SJCRH30 (cell line): Measurements from ENCODE around the gene RPS15. TPM values are rescaled to one million over a fixed set of nuclear protein-coding genes. Genes with fewer than 3 reads are reported as not detected.

Experiments
- DNase-seq, 2 experiments: peaks; one replicate each; pipeline ENCODE4 v3.0.0-alpha.2; 2015 to 2020
- H3K27ac ChIP-seq: fragments of 250-450 bp; sonication (Bioruptor Pico); 2 replicates; pipeline ENCODE4 v1.5.1; 2020; ENCODE audit warnings: mild to moderate bottlenecking, moderate library complexity
- H3K27me3 ChIP-seq: fragments of 250-450 bp; sonication (Bioruptor Pico); 2 replicates; pipeline ENCODE4 v1.5.1; 2020; ENCODE audit warnings: mild to moderate bottlenecking, moderate library complexity
- H3K36me3 ChIP-seq: fragments of 250-450 bp; sonication (Bioruptor Pico); 2 replicates; pipeline ENCODE4 v1.5.1; 2020; ENCODE audit warnings: mild to moderate bottlenecking, moderate library complexity
- H3K4me1 ChIP-seq: fragments of 250-450 bp; sonication (Bioruptor Pico); 2 replicates; pipeline ENCODE4 v1.5.1; 2020; ENCODE audit warnings: mild to moderate bottlenecking, moderate library complexity
- H3K4me3 ChIP-seq: fragments of 250-450 bp; sonication (Bioruptor Pico); 2 replicates; pipeline ENCODE4 v1.5.1; 2020; ENCODE audit warnings: mild to moderate bottlenecking, moderate library complexity
- H3K9me3 ChIP-seq: fragments of 250-450 bp; sonication (Bioruptor Pico); replicated peaks from 2 replicates; pipeline ENCODE4 v1.5.1; 2020; ENCODE audit warnings: mild to moderate bottlenecking, moderate library complexity
- total RNA-seq: library from RNA; depleted of rRNA; stranded (reverse); fragments of >200 nt; shearing (Covaris generic); gene quantifications from 2 replicates; pipeline ENCODE4 v1.2.3, GENCODE V29; 2014

Gene RPS15
- total RNA-seq, 1 experiment from 2014 or later, result 1,359 TPM

- Histone ChIP-seq H3K4me3 (no peak overlapping the region), H3K27ac (no peak overlapping the region), H3K27me3 (peaks cover 6% of the 10 kb centered on the region; the same call in 1 of the 2 replicates), H3K9me3 (no peaks in the 10 kb centered on the region), H3K36me3 (no peaks in the 10 kb centered on the region), H3K4me1 (0 out of 2 replicates have a peak, but pooled peaks cover 2% of the 10 kb centered on the region)
- no peak for DNase-seq
Measured at GRCh38 chr19:1397838-1398237, 40.4 kb upstream of the RPS15 start.

DNA sequence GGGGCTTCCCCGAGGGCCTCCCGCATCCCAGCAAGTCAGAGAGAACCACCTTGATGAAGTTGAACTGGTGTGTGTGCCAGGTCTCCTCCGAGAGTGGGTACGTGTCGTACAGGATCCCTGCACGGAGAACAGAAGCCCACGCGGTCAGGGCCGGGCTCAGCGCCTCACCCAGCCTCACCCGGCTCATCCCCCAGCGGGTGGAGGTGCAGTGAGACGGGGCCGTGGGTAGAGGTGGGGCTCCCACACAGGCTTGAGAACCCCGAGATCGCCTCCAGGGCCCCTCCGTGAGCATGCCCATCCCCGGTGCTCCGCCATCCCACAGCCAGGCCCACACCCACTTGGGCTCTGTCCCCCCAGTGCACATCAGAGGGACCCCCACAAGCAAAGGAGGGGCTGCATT, 39.1 kb upstream of the RPS15 start:
- Histone ChIP-seq H3K36me3 (no peaks in the 10 kb centered on the region), H3K4me1 (peaks cover 2% of the 10 kb centered on the region; the same call in 1 of the 2 replicates), H3K27me3 (peaks cover 6% of the 10 kb centered on the region; the same call in 1 of the 2 replicates), H3K27ac (no peak overlapping the region), H3K9me3 (no peaks in the 10 kb centered on the region), H3K4me3 (no peak overlapping the region)
- no peak for DNase-seq

DNA sequence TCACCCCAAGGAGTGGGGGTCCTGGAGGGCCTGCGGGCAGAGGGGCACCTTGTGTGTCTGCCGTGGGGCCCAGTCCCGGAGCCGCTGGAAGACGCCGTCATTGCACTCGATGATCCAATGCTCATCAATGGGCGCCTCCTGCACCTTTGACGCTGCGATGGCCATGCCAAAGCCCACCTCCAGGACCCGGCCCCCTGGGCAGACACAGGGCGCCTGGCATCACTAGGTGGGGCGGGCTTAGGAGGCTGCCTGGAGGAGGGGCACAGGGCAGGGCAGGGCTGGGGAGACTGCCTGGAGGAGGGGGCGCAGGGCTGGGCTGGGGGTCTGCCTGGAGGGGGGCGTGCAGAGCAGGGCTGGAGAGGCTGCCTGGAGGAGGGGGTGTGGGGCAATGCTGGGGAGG, 38.5 kb upstream of the RPS15 start:
- Histone ChIP-seq H3K4me1 (peaks cover 2% of the 10 kb centered on the region; the same call in 1 of the 2 replicates), H3K27me3 (peaks cover 6% of the 10 kb centered on the region; the same call in 1 of the 2 replicates), H3K36me3 (no peaks in the 10 kb centered on the region), H3K9me3 (no peaks in the 10 kb centered on the region), H3K27ac (no peak overlapping the region), H3K4me3 (no peak overlapping the region)
- DNase-seq, result no peak

DNA sequence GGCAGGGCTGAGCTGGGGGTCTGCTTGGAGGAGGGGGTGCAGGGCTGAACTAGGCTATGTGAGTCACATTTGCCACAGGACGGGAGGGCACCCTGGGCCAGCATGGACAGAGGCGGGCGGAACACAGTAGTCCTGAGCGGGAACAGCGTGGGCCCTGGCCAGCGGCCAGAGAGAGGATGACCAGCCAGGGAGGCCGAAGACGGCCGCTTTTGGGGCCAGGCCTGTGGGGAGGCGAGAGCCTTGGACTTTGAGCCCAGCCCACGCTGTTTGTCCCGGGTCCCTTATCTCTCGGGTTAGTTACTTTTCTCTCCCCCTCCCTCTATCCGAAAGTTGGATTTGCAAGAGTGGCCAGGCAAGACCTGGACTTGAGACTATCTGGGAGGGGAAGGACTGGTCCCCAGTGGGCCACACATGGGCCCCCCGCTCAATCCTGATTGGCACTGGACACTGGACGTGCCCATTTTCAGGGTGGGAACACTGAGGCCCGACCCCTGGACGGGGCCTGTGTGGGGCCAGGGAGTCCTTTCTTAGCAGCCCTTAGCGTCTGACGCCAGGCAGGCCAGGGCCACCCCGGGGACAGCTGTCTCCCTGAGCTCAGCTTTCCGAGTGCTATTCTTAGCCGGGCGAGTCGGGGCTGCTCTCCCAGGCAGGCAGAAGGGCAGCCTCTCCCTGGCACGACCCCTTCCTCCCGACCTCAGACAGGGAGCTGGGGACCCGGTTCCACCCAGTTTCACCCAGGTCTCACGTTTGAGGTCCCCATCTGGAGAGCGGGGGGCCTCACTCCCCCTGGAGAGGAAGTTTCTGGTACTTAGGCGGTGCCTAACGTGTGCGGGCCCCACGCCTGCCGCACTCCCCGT, 37.7 kb upstream of the RPS15 start:
- H3K27me3 ChIP-seq, result peaks cover 6% of the 10 kb centered on the region; the same call in 1 of the 2 replicates
- H3K36me3 ChIP-seq, result no peaks in the 10 kb centered on the region
- peak overlapping the region; percentile 58 for H3K4me3 ChIP-seq
- H3K27ac ChIP-seq, result no peak overlapping the region
- H3K9me3 ChIP-seq, result no peaks in the 10 kb centered on the region
- peaks cover 2% of the 10 kb centered on the region; the same call in 1 of the 2 replicates for H3K4me1 ChIP-seq
- DNase-seq, result peak; percentile 82 to 85

- Histone ChIP-seq H3K4me3 (peak within 1 kb of the TSS; percentile 58), H3K9me3 (no peaks in the 10 kb centered on the region), H3K4me1 (peaks cover 2% of the 10 kb centered on the region; the same call in 1 of the 2 replicates), H3K27me3 (peaks cover 6% of the 10 kb centered on the region; the same call in 1 of the 2 replicates), H3K27ac (no peak within 1 kb of the TSS), H3K36me3 (no peaks in the 10 kb centered on the region)
- peak; percentile 37 to 56 for DNase-seq
Measured at GRCh38 chr19:1401138-1401888, 36.9 kb upstream of the RPS15 start, which contains the start of gene GAMT. Gene GAMT, minus strand, starts transcription at chr19:1401542. Its CDS starts 66 bp downstream, at chr19:1401476.

DNA sequence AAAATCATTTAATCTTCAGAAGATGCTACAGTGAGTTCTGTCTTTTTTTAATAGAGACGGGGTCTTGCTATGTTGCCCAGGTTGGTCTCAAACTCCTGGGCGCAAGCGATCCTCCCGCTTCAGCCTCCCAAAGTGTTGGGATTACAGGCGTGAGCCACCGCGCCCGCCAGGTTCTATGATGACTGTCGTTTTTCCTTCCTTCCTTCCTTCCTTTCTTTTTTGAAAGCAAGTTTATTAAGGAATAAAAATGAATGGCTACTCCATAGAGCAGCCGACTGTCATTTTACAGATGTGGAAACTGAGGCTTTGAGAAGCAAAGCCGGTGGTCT, 36.3 kb upstream of the RPS15 start:
- Histone ChIP-seq H3K9me3 (no peaks in the 10 kb centered on the region), H3K4me3 (no peak overlapping the region), H3K27me3 (peaks cover 6% of the 10 kb centered on the region; the same call in 1 of the 2 replicates), H3K4me1 (peaks cover 2% of the 10 kb centered on the region; the same call in 1 of the 2 replicates), H3K27ac (no peak overlapping the region), H3K36me3 (no peaks in the 10 kb centered on the region)
- DNase-seq, result no peak

DNA sequence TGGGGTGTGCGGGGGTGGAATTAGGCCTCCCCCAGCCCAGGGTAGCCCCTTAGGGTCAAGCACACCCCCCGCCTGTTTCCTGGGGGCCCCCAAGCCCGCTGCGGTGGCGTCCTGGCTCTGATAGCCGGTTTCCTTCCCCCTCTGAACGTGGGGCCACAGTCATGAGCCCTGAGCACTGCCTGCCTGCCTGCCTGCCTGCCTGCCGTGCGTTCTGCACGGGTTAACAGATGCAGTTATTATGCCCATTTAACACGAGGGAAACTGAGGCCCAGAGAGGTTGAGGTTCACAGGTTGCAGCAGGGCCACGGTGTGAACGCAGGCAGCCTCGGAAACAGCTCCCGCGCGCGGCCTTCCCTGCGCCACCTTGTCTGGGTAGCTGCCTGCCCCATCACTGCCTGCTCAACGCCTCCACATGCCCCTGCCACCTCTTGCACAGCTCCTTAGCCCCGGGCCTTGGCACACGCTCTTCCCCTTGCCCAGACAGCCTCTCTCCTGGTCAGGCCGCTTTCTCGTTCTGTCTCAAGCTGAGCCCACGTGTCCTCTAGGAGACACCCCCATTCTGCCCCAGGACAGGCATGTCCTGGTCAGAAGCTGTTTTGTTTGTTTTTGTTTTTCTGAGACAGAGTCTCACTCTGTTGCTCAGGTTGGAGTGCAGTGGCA, 35.7 kb upstream of the RPS15 start:
- Histone ChIP-seq H3K4me3 (peak overlapping the region; percentile 13), H3K27ac (no peak overlapping the region), H3K36me3 (no peaks in the 10 kb centered on the region), H3K9me3 (no peaks in the 10 kb centered on the region), H3K27me3 (peaks cover 6% of the 10 kb centered on the region; the same call in 1 of the 2 replicates), H3K4me1 (peaks cover 2% of the 10 kb centered on the region; the same call in 1 of the 2 replicates)
- no peak for DNase-seq

DNA sequence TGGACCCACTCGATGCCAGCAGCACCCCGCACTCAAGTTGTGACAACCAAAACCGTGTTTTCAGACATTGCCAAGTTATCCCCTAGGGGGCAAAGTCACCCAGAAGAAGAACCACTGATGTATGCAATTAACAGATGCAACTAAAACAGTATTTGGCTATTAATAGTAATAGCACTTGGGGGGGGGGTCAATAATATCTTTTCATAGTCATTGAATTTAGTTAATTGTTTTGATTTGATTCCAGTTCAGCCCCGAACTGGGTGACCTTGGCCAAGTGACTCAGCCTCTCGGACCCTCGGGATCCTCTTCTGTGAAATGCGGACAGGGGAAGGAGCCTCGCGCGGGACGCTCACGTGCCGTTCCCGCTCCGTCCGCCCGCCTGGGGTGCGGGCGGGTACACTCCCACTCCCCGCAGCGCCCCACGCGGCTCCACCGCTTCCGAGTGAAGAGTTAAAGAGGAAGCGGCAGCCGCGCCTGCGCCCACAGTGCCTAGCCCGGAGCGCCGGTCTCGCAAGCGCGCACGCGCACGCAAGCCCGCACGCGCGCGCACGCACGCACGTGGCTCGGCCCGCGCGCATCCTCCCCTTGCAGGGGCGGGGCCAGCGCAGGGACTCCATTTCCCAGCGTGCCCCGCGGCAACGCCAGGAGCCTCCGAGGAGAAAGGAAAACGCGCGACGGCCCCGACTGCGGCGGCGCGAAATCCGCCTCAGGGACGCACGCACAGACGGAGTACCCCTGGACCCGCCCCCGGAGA, 31.2 kb upstream of the RPS15 start:
- H3K4me1 ChIP-seq, result peaks cover 8% of the 10 kb centered on the region; the same call in 1 of the 2 replicates
- H3K27ac ChIP-seq, result no peak overlapping the region; the same call in 1 of the 2 replicates
- peaks cover 4% of the 10 kb centered on the region; the same call in 1 of the 2 replicates for H3K27me3 ChIP-seq
- peak; percentile 97 to 98 for DNase-seq
- H3K9me3 ChIP-seq, result no peaks in the 10 kb centered on the region
- peaks cover 11% of the 10 kb centered on the region for H3K36me3 ChIP-seq
- H3K4me3 ChIP-seq, result peak overlapping the region; percentile 57

DNA sequence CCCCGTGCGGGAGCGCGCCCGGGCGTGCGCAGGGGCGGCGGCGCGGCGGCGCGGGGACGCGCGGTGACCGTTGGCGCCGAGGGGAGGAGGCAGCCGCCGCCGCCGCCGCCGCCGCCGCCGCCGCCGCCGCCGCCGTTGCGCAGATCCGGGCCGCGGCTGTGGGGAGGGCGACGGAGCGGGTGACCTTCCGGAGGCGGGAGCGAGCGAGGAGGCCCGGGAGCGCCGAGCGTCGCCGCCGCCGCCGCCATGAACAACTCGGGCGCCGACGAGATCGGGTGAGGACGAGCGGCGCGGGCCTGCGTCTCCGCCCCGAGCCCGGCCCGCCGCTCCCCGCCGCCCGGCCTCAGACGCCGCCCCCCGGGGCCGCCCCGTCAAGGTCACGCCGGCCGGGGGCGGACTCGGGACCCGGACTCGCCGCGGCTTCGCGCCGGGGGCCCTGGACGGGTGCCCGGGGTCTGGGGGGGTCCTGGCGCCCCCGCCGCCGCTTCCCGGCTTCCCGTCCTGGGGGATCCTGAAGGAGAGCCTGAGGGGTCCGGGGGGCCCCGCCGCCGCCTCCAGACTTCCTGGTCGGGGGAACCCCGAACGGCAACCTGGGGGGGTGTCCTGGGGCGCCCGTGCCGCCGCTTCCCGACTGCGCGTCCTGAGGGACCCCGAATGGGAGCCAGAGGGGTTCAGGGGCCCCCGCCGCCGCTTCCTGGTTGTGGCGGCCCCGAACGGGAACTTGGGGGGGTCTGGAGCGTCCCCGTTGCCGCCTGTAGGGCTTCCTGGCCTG, 30.5 kb upstream of the RPS15 start, which contains the start of gene DAZAP1:
Gene DAZAP1 (plus strand): TSS at position 59 of the 772 bp plus-strand sequence. CDS start 188 bp downstream, at position 247.
- DNase-seq, result no peak
- Histone ChIP-seq H3K4me3 (peak within 1 kb of the TSS; percentile 99), H3K9me3 (no peaks in the 10 kb centered on the region), H3K27ac (peak within 1 kb of the TSS; percentile 89), H3K36me3 (peaks cover 16% of the 10 kb centered on the region), H3K4me1 (peaks cover 6% of the 10 kb centered on the region; the same call in 1 of the 2 replicates), H3K27me3 (no peaks in the 10 kb centered on the region)

DNA sequence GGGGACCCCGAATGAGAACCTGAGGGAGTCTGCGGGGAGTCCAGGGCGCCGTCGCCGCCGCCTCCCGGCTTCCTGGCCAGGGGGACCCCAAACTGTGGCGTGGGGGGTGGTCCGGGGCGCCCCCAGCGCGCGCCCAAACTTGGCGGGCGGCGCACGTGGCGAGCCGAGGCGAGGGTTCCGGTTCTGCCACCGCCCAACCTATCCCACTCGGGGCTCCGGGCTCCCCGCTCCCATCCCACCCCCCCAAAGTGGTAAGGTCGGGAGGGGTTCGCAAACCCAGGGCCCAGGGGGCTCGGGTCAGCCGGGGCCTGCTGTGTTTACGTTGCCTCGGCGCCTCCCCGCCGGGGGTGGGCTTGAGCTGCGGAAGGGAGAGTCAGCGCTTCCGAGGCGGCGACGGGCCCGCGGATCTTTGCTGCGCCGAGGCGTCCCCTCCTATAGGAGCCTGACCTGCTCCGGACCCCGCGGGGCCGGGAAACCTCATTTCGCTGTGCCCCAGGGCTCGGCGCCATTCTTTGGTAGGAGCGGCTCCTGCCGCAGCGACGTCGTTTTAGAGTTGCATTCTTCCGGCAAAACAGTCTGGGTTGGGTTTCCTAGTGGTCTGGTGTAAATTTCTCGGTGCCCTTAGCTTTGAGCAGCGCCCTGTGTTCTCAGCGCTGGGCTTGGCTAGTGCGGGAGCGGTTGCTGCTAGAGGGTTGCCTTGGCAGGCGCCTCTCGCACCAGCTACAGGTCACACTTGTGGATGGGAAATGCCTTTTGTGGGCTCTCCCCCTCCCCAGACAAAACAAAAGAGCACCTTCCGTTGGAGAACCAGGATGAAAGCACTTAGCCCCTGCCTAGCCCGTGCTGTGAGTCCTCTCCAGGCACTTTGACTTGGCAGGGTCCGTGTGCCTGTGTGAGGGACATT, 29.6 kb upstream of the RPS15 start:
- Histone ChIP-seq H3K4me3 (peak overlapping the region; percentile 99), H3K27ac (peak overlapping the region; percentile 89)

DNA sequence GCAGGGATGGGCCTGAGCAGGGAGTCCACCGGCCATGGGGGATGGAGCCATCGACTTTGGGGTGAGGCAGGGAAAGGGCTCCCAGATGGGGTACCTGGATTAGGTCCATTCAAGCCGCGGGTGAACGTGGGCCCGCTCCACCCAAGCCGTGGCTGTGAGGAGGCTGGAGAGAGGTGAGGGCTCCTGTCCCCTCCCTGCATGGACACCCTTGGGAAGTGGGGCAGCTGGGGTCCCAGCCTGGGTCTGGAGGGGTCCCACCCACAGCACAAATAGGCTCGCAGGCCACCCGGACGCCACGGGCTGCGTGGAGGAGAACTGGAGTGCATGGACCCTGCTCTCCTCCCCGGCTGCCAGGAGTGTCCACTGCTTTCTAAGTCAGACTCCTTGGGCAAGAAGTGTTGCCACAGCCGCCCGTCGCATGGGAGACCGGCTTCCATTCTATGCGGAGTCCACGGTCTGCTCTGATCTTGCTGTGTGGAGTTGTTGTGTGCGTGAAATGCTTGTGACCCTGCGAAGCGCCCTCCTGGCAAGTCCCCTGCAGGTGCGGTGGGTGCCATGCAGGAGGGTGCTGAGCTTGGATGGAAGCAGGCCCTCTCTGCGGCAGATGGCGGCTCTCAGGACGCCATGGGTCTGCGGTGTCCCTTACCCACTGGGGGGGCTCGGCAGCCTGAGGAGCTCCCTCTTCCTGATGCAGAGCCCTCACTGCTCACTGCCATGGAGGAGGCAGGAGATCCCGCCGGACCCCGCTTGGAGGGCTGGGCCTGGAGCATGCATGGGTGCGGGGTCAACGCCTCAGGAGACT, 28.8 kb upstream of the RPS15 start:
- Histone ChIP-seq H3K27me3 (no peaks in the 10 kb centered on the region), H3K36me3 (peaks cover 27% of the 10 kb centered on the region), H3K4me3 (peak overlapping the region; percentile 99), H3K9me3 (no peaks in the 10 kb centered on the region), H3K4me1 (peaks cover 6% of the 10 kb centered on the region; the same call in 1 of the 2 replicates), H3K27ac (peak overlapping the region; percentile 89; the same call in 1 of the 2 replicates)
- DNase-seq, result no peak

More for the DNA sequence above, 29.6 kb upstream of the RPS15 start:
- peak; percentile 41 to 49 for DNase-seq
- Histone ChIP-seq H3K9me3 (no peaks in the 10 kb centered on the region), H3K4me1 (peaks cover 6% of the 10 kb centered on the region; the same call in 1 of the 2 replicates), H3K36me3 (peaks cover 22% of the 10 kb centered on the region), H3K27me3 (no peaks in the 10 kb centered on the region)
